Raji (cell line): ENCODE results near the gene SUGCT.

ENCODE experiments used
- POLR2A ChIP-seq: IDR thresholded peaks from 2 replicates; pipeline ENCODE4 v1.6.1; 2011; ENCODE audit warnings: low read depth, low read length, control low read depth; ENCODE audit not compliant: insufficient read depth

SUGCT gene

GRCh38 chr7:40133561-40134427 lies 1.0 kb upstream of the SUGCT start:
- no peak for TF ChIP-seq POLR2A

DNA sequence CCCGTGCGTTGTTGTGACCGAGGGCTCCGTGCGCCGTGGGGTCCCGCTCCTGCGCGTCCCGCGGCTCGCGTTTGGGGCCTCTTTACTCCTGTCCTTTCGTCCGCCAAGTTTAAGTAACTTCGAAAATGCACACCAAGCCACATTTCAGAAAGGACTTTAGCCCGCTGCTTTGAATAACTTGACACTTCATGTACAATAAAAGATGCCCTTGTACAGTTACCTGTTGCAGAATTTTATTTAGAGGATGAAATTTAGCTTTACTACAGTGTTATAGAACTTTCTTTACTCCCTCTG lies 459 bp downstream of the SUGCT start:
- TF ChIP-seq POLR2A: no peak

DNA sequence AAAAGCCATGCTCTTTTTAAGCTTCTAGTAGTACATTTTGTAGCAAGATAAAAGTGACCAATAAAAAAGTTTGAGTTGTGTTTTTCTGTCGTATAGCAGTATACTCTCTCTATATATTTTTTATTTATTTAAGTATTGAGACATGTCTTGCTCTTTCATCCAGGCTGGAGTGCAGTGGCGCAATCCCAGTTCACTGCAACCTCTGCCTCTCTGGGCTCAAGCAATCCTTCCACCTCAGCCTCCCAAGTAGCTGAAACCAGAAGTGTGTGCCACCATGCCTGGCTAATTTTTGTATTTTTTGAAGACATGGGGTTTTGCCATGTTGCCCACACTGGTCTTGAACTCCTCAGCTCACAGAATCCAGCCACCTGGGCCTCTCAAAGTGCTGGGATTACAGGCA lies 2.8 kb downstream of the SUGCT start:
- no peak for TF ChIP-seq POLR2A

DNA sequence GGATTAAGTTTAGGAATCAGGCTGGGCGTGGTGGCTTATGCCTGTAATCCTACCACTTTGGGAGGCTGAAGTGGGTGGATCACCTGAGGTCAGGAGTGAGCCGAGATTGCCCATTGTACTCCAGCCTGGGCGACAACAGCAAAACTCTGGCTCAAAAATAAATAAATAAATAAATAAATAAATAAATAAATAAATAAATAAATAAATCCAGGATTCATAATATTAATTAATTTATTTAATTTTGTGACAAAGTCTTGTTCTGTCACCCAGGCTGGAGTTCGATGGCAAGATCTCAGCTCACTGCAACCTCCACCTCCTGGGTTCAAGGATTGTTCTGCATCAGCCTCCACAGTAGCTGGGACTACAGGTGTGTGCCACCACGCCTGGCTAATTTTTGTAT lies 4.2 kb downstream of the SUGCT start:
- TF ChIP-seq POLR2A: no peak

GRCh38 chr7:40147371-40148246 lies 12.8 kb downstream of the SUGCT start:
- TF ChIP-seq POLR2A: no peak

DNA sequence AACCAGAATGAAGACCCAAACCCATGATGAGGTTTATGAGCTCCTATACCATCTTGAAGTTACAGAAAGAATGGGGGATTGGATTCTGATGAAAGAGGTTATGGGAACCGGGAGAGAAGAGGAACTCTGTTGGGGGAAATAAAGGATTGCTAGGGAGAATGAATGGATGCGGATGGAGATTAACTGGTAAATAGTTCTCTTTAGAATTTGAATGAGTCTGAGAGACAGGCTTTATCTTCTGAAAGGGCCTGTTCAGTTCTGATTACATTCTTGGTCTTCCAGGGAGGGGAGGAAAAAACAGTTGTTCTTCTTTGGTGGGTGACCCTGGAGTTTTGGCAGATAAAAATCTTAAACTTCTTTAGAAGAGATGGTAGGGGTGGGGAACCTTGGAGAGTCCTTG lies 13.9 kb downstream of the SUGCT start:
- TF ChIP-seq POLR2A: no peak

GRCh38 chr7:40151504-40151903 lies 16.7 kb downstream of the SUGCT start:
- TF ChIP-seq POLR2A: no peak

- no peak for TF ChIP-seq POLR2A
Observed at GRCh38 chr7:40156988-40157387, 22.2 kb downstream of the SUGCT start.

- no peak for TF ChIP-seq POLR2A
Observed at GRCh38 chr7:40162516-40162915, 27.7 kb downstream of the SUGCT start.

GRCh38 chr7:40165216-40165615 lies 30.4 kb downstream of the SUGCT start:
- no peak for TF ChIP-seq POLR2A

DNA sequence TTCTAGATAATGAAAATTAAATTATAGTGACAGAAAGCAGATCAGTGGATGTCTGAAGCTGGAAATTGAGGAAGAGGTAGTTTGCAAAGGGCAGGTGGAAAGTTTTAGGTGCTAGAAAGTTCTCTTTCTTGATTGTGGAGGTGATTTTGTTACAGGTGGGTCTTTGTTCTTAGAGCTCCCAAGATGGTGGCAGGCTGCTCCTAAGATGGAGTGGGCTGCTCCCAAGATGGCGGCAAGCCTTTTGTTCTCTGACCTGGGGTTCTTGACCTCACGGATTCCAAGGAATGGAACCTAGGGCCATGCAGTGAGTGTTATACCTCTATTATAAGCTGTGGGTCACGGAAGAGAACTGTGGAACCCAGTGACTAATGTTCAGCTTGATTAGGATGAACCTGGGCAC lies 32.5 kb downstream of the SUGCT start:
- no peak for TF ChIP-seq POLR2A

- TF ChIP-seq POLR2A: no peak
Observed at GRCh38 chr7:40175725-40176510, 41.1 kb downstream of the SUGCT start.

GRCh38 chr7:40177071-40177470 lies 42.3 kb downstream of the SUGCT start:
- no peak for TF ChIP-seq POLR2A

DNA sequence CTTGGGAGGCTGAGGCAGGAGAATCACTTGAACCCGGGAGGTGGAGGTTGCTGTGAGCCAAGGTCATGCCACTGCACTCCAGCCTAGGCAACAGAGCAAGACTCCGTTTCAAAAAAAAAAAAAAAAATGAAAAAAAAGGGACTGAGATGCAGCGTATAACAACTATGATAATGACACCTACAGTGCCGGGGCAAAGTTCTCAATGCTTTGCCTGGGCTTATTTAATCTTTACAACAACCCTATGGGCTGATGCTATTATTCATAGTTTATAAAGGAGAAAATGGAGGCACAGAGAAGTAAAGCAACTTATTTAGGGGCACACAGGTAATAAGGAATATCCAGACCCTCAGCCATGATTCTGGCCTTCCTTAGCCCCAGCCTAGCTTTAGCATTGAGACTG lies 47.6 kb downstream of the SUGCT start:
- no peak for TF ChIP-seq POLR2A

DNA sequence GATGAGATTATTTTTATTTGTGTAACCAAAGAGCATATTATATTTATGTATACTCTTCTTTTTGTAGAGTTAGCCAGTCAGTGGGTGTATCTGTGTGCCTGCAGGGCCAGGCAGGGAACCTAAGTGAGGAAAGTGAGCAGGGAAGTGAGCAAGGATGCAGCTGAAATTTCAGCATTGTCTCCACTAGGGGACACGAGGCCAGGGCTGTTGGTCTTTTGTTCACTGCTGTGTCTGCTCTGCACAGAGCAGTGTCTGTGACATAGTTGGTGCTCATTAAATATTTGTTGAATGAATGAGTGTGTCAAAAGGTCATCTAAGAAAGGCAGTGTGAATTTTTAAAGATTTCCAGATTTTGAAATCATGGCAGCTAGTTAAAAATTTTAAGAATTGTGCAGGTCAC lies 51.8 kb downstream of the SUGCT start:
- TF ChIP-seq POLR2A: no peak

GRCh38 chr7:40192036-40192435 lies 57.2 kb downstream of the SUGCT start:
- TF ChIP-seq POLR2A: no peak

- TF ChIP-seq POLR2A: no peak
Observed at GRCh38 chr7:40194745-40195144, 59.9 kb downstream of the SUGCT start.
